Calu3 (cell line): Measurements from ENCODE around the gene LHX6. TPM values are rescaled to one million over a fixed set of nuclear protein-coding genes. Genes with fewer than 3 reads are reported as not detected.

ENCODE experiments used
- Bru-seq: library from RNA; stranded (reverse); fragments of 400-500 nt; gene quantifications from one replicate; lab custom pipeline; 2021; lab: Mats Ljungman, UMichigan
- BruChase-seq, 2 experiments: library from RNA; stranded (reverse); fragments of 400-500 nt; gene quantifications; one replicate each; lab custom pipeline; 2021; lab: Mats Ljungman, UMichigan
- BruUV-seq: library from RNA; stranded (reverse); fragments of 400-500 nt; replicated peaks from 2 replicates; lab custom pipeline; 2021; lab: Mats Ljungman, UMichigan
- CTCF ChIA-PET: fragments of 300-600 bp; sonication (Branson Sonifier 250); formaldehyde crosslinking; loops from one replicate; lab custom pipeline; 2022; ENCODE audit warnings: antibody characterized with exemption; lab: Charles Lee
- DNase-seq: peaks from one replicate; pipeline ENCODE4 v3.0.0; 2022
- H3K27ac Mint-ChIP-seq: one replicate; pipeline ENCODE4 v1.8.0; 2022; ENCODE audit warnings: mixed read lengths; ENCODE audit not compliant: unreplicated experiment
- H3K27me3 Mint-ChIP-seq: one replicate; pipeline ENCODE4 v1.8.0; 2022; ENCODE audit warnings: mixed read lengths; ENCODE audit not compliant: unreplicated experiment
- H3K36me3 Mint-ChIP-seq: one replicate; pipeline ENCODE4 v1.8.0; 2022; ENCODE audit warnings: mild to moderate bottlenecking, moderate library complexity, mixed read lengths; ENCODE audit not compliant: insufficient read depth, unreplicated experiment
- H3K4me1 Mint-ChIP-seq: one replicate; pipeline ENCODE4 v1.8.0; 2022; ENCODE audit warnings: mild to moderate bottlenecking, low read depth, mixed read lengths; ENCODE audit not compliant: unreplicated experiment
- H3K4me3 Mint-ChIP-seq: one replicate; pipeline ENCODE4 v1.8.0; 2022; ENCODE audit warnings: mild to moderate bottlenecking, low read depth, moderate library complexity, mixed read lengths; ENCODE audit not compliant: unreplicated experiment
- H3K9me3 Mint-ChIP-seq: one replicate; pipeline ENCODE4 v1.8.0; 2022; ENCODE audit warnings: low read depth, mixed read lengths; ENCODE audit not compliant: unreplicated experiment
- intact Hi-C: fragments of 100-400 bp; cut with micrococcal nuclease; formaldehyde crosslinking; loops from one replicate; pipeline ENCODE4 v1.10.0; 2022; ENCODE audit not compliant: unreplicated experiment
- long read RNA-seq: library from polyadenylated mRNA; stranded (forward); transcript quantifications from one replicate; pipeline ENCODE4 v2.0.0, GENCODE V29; 2022
- total RNA-seq: library from RNA; stranded (reverse); gene quantifications from 2 replicates; pipeline ENCODE4 v1.2.3, GENCODE V29; 2022
- TF ChIP-seq, protein P1 (sequence below): fragments of 200-600 bp; IDR thresholded peaks from one replicate; pipeline ENCODE4 v1.8.0; 2022; ENCODE audit warnings: antibody characterized with exemption; ENCODE audit not compliant: unreplicated experiment

LHX6 gene
- total RNA-seq: 0.97 TPM in 1 of 2 replicates, not detected in the other
- percentile 9 among the genes with signal in this experiment for Bru-seq, nascent RNA
- BruChase-seq, experiment 1, labeled RNA remaining after a 6-hour chase: not detected
- BruChase-seq, experiment 2, labeled RNA remaining after a 2-hour chase: percentile 8 among the genes with signal in this experiment
- long read RNA-seq: 0 reads

DNA sequence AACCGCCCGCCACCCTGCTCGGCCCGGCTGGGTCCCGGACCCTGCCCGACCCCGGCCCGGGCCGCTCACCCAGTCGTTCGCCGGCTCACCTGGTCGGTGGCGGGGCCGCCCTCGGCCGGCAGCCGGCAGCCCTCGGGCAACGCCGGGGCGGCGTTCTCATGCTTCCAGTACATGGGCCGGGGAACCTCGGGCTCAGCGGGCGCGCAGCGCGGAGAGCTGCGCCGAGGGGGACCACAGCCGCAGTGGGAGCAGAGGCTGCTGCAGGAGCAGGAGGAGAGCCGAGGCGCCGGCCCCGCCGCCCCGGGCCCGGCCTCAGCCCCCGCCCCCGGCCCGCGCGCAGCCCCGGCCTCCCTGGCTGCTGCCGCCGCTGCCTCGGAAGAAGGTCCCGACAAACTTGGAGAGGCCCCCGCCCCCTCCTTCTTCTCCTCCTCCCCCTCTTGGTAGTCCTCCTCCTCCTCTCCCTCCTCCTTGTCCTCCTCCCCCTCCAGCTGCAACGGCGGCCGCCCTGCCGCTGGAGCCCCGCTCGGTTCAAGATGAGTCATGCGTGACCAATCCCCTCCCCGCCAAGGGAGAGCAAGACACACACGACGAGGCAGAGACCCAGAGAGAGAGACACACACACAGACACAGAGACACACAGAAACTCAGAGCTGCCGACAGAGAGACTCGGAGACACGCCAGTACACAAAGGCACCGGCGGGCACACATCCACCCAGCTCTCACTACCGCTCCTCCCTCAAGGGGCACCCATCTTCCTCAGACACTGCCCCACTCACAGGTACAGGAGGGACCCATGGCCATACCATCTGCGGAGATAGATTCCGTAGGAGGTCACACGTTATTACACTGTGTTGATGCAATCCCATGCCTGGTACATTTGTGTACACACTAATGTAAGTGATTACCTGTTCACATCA is at the start of gene LHX6:
TSS of gene LHX6 (minus strand) at position 390 of the 917 bp plus-strand sequence. CDS start at position 173, 217 bp downstream.
- intact Hi-C loops: no loop called here
- Mint-ChIP-seq H3K4me3 (no peak within 1 kb of the TSS), H3K27ac (no peak within 1 kb of the TSS), H3K36me3 (no peaks in the 10 kb centered on the region), H3K9me3 (no peaks in the 10 kb centered on the region), H3K27me3 (peaks cover 44% of the 10 kb centered on the region), H3K4me1 (no peaks in the 10 kb centered on the region)
- DNase-seq: no peak
- TF ChIP-seq, protein P1, sequence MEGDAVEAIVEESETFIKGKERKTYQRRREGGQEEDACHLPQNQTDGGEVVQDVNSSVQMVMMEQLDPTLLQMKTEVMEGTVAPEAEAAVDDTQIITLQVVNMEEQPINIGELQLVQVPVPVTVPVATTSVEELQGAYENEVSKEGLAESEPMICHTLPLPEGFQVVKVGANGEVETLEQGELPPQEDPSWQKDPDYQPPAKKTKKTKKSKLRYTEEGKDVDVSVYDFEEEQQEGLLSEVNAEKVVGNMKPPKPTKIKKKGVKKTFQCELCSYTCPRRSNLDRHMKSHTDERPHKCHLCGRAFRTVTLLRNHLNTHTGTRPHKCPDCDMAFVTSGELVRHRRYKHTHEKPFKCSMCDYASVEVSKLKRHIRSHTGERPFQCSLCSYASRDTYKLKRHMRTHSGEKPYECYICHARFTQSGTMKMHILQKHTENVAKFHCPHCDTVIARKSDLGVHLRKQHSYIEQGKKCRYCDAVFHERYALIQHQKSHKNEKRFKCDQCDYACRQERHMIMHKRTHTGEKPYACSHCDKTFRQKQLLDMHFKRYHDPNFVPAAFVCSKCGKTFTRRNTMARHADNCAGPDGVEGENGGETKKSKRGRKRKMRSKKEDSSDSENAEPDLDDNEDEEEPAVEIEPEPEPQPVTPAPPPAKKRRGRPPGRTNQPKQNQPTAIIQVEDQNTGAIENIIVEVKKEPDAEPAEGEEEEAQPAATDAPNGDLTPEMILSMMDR: no peak
- BruUV-seq: no TSS peak
- CTCF ChIA-PET: interaction anchor here (0.6 kb wide), 1 partner anchor 27 kb away, joined by 3 read pairs; no protein-coding TSS in a partner anchor

DNA sequence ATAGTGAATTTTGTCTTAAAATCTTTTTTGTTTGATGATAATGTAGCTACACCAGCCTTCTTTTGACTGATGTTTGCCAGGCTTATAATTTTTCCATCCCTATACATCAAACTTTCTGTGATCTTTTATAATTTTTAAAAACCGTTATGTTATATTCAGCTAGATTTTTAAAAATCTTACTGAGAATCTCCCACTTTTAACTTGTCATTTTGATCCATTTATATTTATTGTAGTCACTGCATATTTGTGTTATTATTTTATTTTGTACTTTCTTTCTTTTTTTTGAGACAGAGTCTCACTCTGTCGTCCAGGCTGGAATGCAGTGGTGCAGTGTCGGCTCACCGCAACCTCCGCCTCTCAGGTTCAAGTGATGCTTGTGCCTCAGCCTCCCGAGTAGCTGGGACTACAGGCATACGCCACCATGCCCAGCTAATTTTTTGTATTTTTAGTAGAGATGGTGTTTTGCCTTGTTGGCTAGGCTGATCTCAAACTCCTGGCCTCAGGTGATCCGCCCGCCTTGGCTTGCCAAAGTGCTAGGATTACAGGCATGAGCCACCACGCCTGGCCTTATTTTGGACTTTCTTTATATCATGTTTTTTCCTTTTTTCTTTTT is 48.6 kb upstream of the LHX6 start:
- H3K4me1 Mint-ChIP-seq: no peaks in the 10 kb centered on the region
- CTCF ChIA-PET: no interaction called here
- no TSS peak for BruUV-seq
- peaks cover 23% of the 10 kb centered on the region for H3K36me3 Mint-ChIP-seq
- H3K9me3 Mint-ChIP-seq: peaks cover 5% of the 10 kb centered on the region
- intact Hi-C loops: no loop called here
- DNase-seq: no peak
- H3K4me3 Mint-ChIP-seq: no peak overlapping the region
- H3K27me3 Mint-ChIP-seq: no peaks in the 10 kb centered on the region
- no peak overlapping the region for H3K27ac Mint-ChIP-seq
- TF ChIP-seq, protein P1: no peak

DNA sequence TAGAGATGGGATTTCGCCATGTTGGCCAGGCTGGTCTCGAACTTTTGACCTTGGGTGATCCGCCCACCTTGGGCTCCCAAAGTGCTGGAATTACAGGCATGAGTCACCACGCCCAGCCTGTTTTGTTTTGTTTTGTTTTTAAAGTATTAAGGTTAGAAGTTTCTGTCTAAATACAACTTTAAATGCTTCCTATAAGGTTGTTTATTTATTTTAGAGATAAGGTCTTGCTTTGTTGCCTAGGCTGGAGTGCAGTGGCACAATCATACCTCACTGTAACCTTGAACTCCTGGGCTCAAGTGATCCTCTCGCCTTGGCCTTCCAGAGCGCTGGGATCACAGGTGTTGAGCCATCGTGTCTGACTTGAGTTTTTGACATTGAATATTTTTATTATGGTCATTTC is 47.3 kb upstream of the LHX6 start:
- TF ChIP-seq, protein P1: no peak

DNA sequence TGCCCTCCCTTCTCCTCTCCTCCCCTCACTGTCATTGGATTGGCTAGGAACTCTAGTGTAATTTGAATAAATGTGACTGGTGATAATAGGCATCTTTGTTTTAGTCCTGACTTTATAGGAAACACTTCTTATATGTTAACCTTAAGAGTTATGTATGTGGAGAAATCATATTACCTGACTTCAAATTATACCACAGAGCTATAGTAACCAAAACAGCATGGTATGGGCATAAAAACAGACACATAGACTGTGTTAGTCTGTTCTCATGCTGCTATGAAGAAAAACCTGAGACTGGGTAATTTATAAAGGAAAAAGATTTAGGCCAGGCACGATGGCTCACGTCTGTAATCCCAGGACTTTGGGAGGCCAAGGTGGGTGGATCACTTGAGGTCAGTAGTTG is 45.3 kb upstream of the LHX6 start:
- no peak for DNase-seq
- Mint-ChIP-seq H3K4me3 (no peak overlapping the region), H3K27me3 (no peaks in the 10 kb centered on the region), H3K9me3 (peaks cover 5% of the 10 kb centered on the region), H3K36me3 (peaks cover 20% of the 10 kb centered on the region), H3K4me1 (no peaks in the 10 kb centered on the region), H3K27ac (no peak overlapping the region)
- TF ChIP-seq, protein P1: no peak
- no TSS peak for BruUV-seq
- CTCF ChIA-PET: no interaction called here
- intact Hi-C loops: no loop called here

More for the DNA sequence above, 47.3 kb upstream of the LHX6 start:
- intact Hi-C loops: no loop called here
- Mint-ChIP-seq H3K27ac (no peak overlapping the region), H3K4me3 (no peak overlapping the region), H3K27me3 (no peaks in the 10 kb centered on the region), H3K9me3 (peaks cover 5% of the 10 kb centered on the region), H3K36me3 (peaks cover 24% of the 10 kb centered on the region), H3K4me1 (no peaks in the 10 kb centered on the region)
- CTCF ChIA-PET: no interaction called here
- no peak for DNase-seq
- no TSS peak for BruUV-seq
